EH (cell line): ENCODE measurements around the gene RNF166.
A peak's percentile ranks its signal among the peaks of the same experiment; 100 is the strongest.
"Not testable (repeated sequence)": the region's sequence is repeated elsewhere in the genome, so short reads cannot be mapped to it uniquely, and the experiment has no call there.

Experiments
- DNase-seq: peaks from one replicate; pipeline ENCODE4 v3.0.0-alpha.2; 2015; ENCODE audit warnings: low read depth

Gene RNF166

DNA sequence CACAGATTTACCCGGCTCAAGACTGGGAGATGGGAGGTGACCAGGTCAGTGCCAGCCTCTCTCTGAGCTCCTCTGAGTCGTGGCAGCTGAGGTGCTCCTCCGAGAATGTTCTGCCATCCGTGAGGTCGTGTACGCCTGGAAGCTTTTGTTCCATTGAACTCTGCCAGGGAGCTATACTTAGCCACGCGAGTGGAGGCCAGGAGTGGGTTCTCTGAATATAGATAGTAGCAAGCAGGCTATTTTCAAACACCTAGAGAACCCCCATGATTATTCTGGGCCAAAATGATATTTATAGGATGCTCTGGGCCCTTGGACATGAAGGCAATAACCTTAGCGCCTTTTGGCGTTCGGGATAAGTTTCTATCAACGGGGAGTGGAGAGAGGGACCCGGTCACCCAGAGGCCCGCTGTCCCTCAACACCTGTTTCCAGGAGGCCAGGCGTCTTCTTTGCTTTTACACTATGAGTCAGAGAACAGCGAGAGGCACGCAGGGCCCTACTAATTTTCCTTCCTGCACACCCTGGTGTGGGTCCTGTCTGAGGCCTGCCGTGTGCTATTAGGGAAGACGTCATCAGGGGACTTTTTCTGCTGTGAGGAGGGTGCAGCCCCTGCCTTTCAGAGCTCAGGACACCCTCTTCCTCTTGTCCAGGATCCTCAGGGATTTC is 32.4 kb downstream of the RNF166 start:
- DNase-seq, result no peak

GRCh38 chr16:88672776-88673175 is 33.4 kb downstream of the RNF166 start:
- DNase-seq, result no peak

DNA sequence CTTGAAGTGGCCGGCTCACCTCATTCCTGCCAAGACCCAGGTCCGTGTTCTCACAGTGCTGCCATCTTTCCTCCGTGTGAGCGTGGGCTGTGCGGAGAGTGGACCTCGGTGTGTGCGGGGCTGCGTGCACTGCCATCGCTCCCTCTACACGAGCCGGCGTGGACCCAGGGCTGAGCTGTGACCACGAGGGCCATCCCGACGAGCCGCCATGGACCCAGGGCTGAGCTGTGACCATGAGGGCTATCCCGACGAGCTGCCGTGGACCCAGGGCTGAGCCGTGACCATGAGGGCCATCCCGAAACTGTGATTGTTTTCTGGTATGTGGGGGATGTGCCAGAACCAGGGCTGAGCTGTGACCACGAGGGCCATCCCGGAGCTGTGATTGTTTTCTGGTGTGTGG is 34.4 kb downstream of the RNF166 start:
- DNase-seq, result no peak

- DNase-seq, result no peak
These were observed 36.2 kb downstream of the RNF166 start for GRCh38 chr16:88669980-88670379.

DNA sequence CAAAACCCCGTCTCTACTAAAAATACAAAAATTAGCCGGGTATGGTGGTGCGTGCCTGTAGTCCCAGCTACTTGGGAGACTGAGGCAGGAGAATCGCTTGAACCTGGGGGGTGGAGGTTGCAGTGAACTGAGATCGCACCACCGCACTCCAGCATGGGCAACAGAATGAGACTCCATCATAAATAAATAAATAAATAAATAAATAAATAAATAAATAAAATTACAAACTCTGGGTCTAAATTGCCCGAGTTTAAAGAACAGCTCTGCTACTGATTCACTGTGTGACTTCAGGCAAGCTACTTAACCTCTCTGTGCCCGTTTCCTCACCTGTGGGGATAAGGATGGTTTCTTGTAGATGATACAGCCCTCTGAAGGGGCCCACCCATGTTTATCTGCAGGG is 36.7 kb downstream of the RNF166 start:
- not testable (repeated sequence) for DNase-seq

- no peak for DNase-seq
These were observed 38.7 kb downstream of the RNF166 start for GRCh38 chr16:88667461-88667860.

- no peak for DNase-seq
These were observed 40.6 kb downstream of the RNF166 start for GRCh38 chr16:88665570-88665969.

DNA sequence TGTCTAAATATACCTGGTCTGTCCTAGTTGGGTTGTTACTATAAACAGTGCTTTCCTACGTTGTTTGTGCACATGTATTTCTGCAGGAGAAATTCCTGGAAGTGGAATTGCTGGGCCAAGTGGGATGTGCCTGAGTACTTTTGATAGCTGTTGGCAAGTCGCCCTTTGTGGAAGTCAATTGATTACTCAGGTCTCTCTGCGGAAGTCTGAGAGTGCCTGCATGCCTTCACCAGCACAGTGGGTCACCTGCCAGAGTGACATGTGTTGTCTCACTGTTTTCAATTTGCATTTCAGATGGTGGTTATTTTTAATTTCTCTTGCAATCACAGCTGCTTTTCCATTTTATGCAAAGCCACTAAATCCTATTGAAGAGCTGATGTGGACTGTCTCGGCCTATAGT is 41.1 kb downstream of the RNF166 start:
- no peak for DNase-seq

GRCh38 chr16:88662843-88663606 is 43.2 kb downstream of the RNF166 start, which contains the start of gene MVD:
TSS of gene MVD (minus strand) at chr16:88663091. CDS start at chr16:88663080, 11 bp downstream.
- peak; percentile 98 for DNase-seq

DNA sequence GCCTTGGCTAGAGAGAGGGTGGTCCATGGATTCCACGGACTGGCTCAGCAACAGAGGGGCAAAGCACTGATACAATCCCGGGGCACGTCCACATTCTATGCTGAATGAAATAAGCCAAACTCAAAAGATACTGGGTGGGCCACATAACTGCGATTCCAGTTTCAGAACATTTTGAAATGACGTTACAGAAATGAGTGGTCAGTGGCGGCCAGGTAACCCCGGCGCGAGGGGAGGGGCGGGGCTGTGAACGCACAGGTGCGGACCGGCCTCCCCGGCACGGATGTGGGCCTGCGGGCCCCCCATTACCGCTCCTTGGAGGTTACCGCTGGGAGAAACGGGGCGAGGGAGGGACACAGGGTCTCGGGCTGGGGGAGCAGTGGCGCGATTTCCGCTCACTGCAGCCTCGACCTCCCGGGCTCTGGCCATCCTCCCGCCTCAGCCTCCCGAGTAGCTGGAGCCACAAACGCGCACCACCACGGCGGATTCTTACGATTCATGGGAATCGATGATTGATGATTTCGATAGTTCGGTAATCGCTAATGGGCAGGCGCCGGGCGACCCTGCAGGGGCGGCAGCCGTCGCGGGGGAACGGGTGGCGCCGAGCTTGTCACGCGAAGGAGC is 43.9 kb downstream of the RNF166 start:
- peak; percentile 12 for DNase-seq

DNA sequence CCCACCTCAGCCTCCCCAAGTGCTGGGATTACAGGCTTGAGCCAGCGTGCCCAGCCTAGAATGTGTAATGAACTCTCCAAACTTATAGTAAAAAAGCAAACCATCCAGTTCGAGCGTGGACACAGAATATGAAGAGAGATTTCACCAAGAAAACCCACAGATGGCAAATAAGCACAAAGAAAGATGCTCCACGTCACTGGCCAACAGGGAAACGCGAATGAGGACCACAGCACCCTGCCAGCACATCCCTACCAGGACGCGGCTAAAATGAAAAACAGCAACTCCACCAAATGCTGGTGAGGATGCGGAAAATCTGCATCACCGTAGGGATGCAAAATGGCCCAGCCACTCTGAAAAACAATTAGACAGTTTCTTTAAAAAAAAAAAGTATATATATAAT is 44.7 kb downstream of the RNF166 start:
- no peak for DNase-seq

GRCh38 chr16:88659160-88659559 is 47.0 kb downstream of the RNF166 start:
- no peak for DNase-seq

DNA sequence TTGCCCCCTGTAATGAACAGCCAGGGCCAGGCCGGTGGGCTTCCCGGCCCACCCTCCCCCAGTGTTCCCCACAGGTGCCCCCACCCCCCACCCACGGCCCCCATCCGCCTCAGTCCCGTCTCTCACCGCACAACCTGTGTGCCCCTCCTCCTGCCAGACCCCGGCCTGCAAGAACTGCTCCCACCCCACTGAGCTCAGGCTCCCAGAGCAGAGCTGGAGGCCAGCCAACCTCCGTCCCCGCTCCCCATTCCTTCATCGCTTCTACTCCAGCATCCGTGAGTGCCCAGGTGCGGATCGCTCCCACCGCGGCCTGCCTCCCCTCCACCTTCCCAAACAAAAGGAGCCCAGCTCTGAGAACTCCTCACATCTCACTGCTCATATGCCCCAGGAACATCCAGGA is 47.5 kb downstream of the RNF166 start:
- DNase-seq, result no peak

- DNase-seq, result no peak
These were observed 48.8 kb downstream of the RNF166 start for GRCh38 chr16:88657371-88657770.

GRCh38 chr16:88656291-88656980 is 49.8 kb downstream of the RNF166 start:
- DNase-seq, result no peak

DNA sequence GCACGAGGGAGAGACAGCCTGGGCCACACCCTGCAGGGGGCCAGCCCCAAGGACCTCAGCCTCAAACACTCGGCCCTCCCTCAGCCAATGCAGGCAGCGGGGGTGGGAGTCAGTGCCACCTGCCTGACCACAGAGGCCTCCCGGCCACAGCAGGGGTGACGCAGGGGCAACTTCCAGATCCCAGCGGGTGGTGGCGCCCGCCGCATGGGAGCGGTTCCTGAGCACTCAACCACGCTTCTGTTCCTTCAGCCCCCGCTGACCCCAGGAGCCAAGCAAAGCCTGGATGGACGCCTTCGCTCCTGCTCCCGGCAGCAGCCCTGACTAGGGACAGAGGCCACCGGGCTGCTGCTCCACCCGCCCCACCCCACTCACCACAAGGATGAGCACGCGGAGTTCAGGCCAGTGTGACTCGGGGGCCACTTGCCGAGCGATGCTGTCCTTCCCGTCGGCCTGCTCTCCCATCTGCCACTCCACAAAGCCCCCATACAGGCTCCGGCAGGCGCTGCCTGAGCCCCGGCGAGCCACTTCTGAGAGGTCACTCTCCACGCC is 50.4 kb downstream of the RNF166 start:
- DNase-seq, result no peak

DNA sequence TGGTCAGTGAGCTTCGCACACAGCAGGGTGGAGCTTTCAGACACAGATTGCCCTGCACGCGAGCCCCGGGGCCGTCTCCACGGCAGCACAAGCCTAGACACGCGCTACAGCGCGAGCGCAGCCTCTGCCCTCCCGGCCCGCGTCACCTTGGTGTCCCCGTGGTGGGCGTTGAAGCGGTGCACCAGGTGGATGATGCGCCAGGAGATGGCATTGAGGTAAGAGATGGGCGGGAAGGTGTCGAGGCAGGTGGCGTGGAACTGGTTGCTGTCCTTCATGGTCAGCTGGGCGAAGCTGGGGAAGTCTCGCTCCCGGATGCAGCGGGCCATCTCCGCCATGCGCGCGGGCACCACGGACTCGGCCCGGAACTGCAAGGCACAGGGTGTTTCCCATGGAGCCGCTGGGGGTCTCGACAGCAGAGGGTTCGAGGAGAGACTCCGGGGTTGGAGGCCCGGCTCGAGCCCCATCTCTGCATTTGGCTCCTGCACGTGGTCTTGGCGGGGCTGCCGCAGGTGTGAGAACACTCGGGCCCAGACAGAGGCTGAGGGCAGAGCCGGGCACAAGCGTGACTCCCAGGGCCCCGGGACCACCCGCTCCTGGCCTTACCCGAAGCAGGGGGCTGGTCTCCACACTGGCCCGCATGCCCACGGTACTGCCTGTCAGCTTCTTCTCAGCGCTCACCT is 51.0 kb downstream of the RNF166 start:
- no peak for DNase-seq

DNA sequence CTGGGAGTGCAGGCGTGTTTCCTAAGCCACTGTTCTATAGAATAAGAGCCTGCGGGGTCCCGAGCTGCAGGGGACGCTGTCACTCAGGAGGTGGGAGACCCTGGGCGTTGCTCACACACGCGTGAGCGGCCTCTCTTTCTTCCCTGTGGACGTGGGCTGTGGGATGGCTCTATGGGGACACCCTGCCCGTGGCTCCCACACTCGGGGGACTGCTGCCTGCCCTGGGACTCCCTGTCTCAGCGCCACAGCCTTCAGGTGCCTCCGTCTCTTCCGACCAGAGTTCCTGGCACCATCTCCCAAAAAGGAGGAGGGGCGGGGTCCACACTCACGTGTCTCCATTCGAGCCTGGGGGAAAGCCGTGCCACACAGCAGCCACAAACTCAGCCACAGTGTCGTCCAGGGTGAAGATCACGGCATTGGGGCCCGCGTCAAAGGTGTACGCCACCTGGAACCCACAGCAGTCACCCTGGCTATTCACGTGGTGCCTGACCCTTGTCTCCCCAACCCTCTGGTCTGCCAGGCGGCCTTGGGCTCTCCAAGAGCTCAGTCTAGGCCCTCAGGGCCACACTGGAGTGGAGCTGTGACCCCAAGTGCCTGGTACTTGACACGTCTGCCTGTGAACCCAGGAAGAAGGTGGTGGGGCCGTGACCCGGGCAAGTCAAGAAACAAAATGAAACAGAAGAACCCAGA is 51.7 kb downstream of the RNF166 start:
- DNase-seq, result no peak

GRCh38 chr16:88653596-88654362 is 52.4 kb downstream of the RNF166 start:
- DNase-seq, result no peak

DNA sequence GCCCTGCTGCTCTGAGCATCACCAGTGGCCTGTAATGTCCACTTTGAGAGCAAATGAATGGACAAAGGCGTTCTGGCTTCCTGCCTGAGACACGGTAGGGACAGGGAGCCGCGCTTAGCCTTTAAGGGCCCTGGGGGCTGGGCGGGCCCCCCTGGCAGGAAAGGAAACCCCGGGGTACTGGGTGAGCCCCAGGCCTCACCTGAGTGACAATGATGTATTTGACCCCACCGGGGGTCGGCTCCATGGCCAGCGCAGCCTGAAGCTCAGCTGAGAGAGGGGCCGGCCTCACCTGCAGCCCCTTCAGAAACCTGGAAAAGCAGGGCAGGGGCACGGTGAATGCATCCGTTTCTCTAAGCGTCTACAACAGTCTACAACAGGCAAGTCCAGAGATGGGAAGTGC is 53.1 kb downstream of the RNF166 start:
- DNase-seq, result no peak

DNA sequence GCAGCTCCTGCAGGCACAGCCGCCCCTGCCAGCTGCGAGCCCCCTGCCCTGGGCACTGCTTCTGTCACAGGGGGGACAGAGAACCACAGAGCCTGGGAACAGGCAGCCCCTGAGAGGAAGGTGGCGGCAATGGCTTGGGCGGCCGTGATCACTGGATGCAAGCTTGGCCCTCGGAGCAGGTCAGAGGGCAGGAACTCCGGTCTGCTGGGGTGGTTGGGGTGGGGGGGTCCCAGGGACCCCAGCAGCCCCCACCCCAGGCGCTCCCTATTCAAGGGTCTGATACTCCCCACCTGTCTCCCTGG is 53.5 kb downstream of the RNF166 start:
- DNase-seq, result no peak
